Measurements from ENCODE around the gene DCTN4. TPM values are rescaled to one million over a fixed set of nuclear protein-coding genes. Genes with fewer than 3 reads are reported as not detected.

Gene DCTN4
- total RNA-seq, 1 experiment from 2014 or later, result 66.8 TPM

DNA sequence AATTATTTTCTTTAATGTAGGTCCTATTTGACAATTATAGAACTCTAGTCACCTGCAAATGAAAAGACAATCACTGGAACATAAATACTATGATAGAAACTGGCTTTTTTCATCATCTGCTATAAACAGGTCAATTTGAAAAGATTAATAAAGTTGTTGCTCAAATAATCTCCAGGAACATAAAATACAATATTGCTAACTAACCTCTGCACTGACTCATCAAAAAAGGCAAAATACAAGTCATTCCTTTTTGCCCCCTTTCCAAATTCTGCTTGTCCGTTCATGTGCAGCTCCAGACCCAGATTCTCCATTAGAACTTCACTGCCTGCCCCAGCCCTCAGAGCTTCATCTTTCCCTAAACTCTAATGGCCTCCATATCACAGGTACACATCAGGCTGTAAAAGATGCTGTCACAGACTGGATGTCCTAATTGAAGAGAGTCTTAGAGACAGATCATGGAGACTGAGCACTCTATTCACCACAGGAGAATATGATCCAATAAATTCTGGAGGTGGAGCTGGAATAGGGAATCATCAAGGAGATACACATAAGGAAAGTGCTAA, 1.6 kb downstream of the DCTN4 start:
- POLR2A ChIA-PET, result no interaction called here
- Histone ChIP-seq H3K9me3 (ENCODE audit: control insufficient read depth, insufficient read depth, low read depth, low read length) (no peaks in the 10 kb centered on the region), H3K36me3 (ENCODE audit: control insufficient read depth, insufficient read depth, low read length) (peaks cover 34% of the 10 kb centered on the region), H3K4me3 (ENCODE audit: low read depth in 2 of 2, low read length in 2 of 2) (peak overlapping the region; percentile 66 to 89), H3K27ac (ENCODE audit: low read length) (peak overlapping the region; percentile 100), H3K27me3 (ENCODE audit: control insufficient read depth, insufficient read depth, low read length) (no peaks in the 10 kb centered on the region), H3K4me1 (ENCODE audit: control insufficient read depth, insufficient read depth, low read length) (peaks cover 12% of the 10 kb centered on the region)
- intact Hi-C loops (cut with micrococcal nuclease; ENCODE audit: unreplicated experiment), result no loop called here
- DNase-seq (ENCODE audit: low read depth, low spot score) (no peak), ATAC-seq (no peak)
- CTCF ChIA-PET, result no interaction called here
- no TSS peak for BruUV-seq (replicated peaks)
- TF ChIP-seq POLR2AphosphoS5 (IDR thresholded peaks at IDR 0.05; ENCODE audit: low read depth, low read length) (no peak), TCF7L2 (IDR thresholded peaks at IDR 0.05; ENCODE audit: low read depth, low read length) (no peak)
- in situ Hi-C loops (cut with HindIII; ENCODE audit: low pct_unique_long_range_greater_than_20kb, low sequenced_read_pairs), result no loop called here

- DNase-seq (ENCODE audit: low read depth, low spot score) (no peak), ATAC-seq (no peak)
- Histone ChIP-seq H3K27me3 (ENCODE audit: control insufficient read depth, insufficient read depth, low read length) (no peaks in the 10 kb centered on the region), H3K9me3 (ENCODE audit: control insufficient read depth, insufficient read depth, low read depth, low read length) (no peaks in the 10 kb centered on the region), H3K4me3 (ENCODE audit: low read depth in 2 of 2, low read length in 2 of 2) (no peak overlapping the region), H3K36me3 (ENCODE audit: control insufficient read depth, insufficient read depth, low read length) (peaks cover 53% of the 10 kb centered on the region), H3K4me1 (ENCODE audit: control insufficient read depth, insufficient read depth, low read length) (peaks cover 9% of the 10 kb centered on the region), H3K27ac (ENCODE audit: low read length) (no peak overlapping the region)
- no peak for TF ChIP-seq TCF7L2 (IDR thresholded peaks at IDR 0.05; ENCODE audit: low read depth, low read length)
- TF ChIP-seq, protein P1, sequence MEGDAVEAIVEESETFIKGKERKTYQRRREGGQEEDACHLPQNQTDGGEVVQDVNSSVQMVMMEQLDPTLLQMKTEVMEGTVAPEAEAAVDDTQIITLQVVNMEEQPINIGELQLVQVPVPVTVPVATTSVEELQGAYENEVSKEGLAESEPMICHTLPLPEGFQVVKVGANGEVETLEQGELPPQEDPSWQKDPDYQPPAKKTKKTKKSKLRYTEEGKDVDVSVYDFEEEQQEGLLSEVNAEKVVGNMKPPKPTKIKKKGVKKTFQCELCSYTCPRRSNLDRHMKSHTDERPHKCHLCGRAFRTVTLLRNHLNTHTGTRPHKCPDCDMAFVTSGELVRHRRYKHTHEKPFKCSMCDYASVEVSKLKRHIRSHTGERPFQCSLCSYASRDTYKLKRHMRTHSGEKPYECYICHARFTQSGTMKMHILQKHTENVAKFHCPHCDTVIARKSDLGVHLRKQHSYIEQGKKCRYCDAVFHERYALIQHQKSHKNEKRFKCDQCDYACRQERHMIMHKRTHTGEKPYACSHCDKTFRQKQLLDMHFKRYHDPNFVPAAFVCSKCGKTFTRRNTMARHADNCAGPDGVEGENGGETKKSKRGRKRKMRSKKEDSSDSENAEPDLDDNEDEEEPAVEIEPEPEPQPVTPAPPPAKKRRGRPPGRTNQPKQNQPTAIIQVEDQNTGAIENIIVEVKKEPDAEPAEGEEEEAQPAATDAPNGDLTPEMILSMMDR (IDR thresholded peaks at IDR 0.05), result no peak
- TF ChIP-seq, protein P2, sequence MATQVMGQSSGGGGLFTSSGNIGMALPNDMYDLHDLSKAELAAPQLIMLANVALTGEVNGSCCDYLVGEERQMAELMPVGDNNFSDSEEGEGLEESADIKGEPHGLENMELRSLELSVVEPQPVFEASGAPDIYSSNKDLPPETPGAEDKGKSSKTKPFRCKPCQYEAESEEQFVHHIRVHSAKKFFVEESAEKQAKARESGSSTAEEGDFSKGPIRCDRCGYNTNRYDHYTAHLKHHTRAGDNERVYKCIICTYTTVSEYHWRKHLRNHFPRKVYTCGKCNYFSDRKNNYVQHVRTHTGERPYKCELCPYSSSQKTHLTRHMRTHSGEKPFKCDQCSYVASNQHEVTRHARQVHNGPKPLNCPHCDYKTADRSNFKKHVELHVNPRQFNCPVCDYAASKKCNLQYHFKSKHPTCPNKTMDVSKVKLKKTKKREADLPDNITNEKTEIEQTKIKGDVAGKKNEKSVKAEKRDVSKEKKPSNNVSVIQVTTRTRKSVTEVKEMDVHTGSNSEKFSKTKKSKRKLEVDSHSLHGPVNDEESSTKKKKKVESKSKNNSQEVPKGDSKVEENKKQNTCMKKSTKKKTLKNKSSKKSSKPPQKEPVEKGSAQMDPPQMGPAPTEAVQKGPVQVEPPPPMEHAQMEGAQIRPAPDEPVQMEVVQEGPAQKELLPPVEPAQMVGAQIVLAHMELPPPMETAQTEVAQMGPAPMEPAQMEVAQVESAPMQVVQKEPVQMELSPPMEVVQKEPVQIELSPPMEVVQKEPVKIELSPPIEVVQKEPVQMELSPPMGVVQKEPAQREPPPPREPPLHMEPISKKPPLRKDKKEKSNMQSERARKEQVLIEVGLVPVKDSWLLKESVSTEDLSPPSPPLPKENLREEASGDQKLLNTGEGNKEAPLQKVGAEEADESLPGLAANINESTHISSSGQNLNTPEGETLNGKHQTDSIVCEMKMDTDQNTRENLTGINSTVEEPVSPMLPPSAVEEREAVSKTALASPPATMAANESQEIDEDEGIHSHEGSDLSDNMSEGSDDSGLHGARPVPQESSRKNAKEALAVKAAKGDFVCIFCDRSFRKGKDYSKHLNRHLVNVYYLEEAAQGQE (IDR thresholded peaks at IDR 0.05; ENCODE audit: insufficient read depth in 1 of 2, low read depth in 2 of 2, low read length in 1 of 2), result no peak
- TF ChIP-seq SIN3A (IDR thresholded peaks at IDR 0.05; ENCODE audit: borderline replicate concordance, insufficient read depth, low read depth, low read length), result no peak
- BruUV-seq (replicated peaks), result no TSS peak
- in situ Hi-C loops (cut with HindIII; ENCODE audit: low pct_unique_long_range_greater_than_20kb, low sequenced_read_pairs), result no loop called here
- POLR2A ChIA-PET, result interaction anchor here (0.5 to 0.6 kb wide), 2 partner anchors 29 to 245 kb away, joined by 3 to 6 read pairs; no protein-coding TSS in a partner anchor
- intact Hi-C loops (cut with micrococcal nuclease; ENCODE audit: unreplicated experiment), result no loop called here
- CTCF ChIA-PET, result no interaction called here
Observed at GRCh38 chr5:150753863-150754262, 5.0 kb downstream of the DCTN4 start.

GRCh38 chr5:150753463-150753862, 5.4 kb downstream of the DCTN4 start:
- no peak overlapping the region for H3K27ac ChIP-seq (ENCODE audit: low read length)
- POLR2A ChIA-PET, result interaction anchor here (0.6 kb wide), 1 partner anchor 28 kb away, joined by 3 read pairs; no protein-coding TSS in a partner anchor
- H3K36me3 ChIP-seq (ENCODE audit: control insufficient read depth, insufficient read depth, low read length), result peaks cover 53% of the 10 kb centered on the region
- H3K27me3 ChIP-seq (ENCODE audit: control insufficient read depth, insufficient read depth, low read length), result no peaks in the 10 kb centered on the region
- DNase-seq (ENCODE audit: low read depth, low spot score), result no peak
- ATAC-seq, result no peak
- no peaks in the 10 kb centered on the region for H3K9me3 ChIP-seq (ENCODE audit: control insufficient read depth, insufficient read depth, low read depth, low read length)
- intact Hi-C loops (cut with micrococcal nuclease; ENCODE audit: unreplicated experiment), result no loop called here
- no TSS peak for BruUV-seq (replicated peaks)
- H3K4me1 ChIP-seq (ENCODE audit: control insufficient read depth, insufficient read depth, low read length), result peaks cover 9% of the 10 kb centered on the region
- CTCF ChIA-PET, result no interaction called here
- H3K4me3 ChIP-seq (ENCODE audit: low read depth in 2 of 2, low read length in 2 of 2), result no peak overlapping the region
- in situ Hi-C loops (cut with HindIII; ENCODE audit: low pct_unique_long_range_greater_than_20kb, low sequenced_read_pairs), result no loop called here
- TF ChIP-seq, protein P2 (IDR thresholded peaks at IDR 0.05; ENCODE audit: insufficient read depth in 1 of 2, low read depth in 2 of 2, low read length in 1 of 2), result no peak
- no peak for TF ChIP-seq POLR2AphosphoS5 (IDR thresholded peaks at IDR 0.05; ENCODE audit: low read depth, low read length)
- TF ChIP-seq SIN3A (IDR thresholded peaks at IDR 0.05; ENCODE audit: borderline replicate concordance, insufficient read depth, low read depth, low read length), result no peak
- TF ChIP-seq TCF7L2 (IDR thresholded peaks at IDR 0.05; ENCODE audit: low read depth, low read length), result no peak
- TF ChIP-seq, protein P1 (IDR thresholded peaks at IDR 0.05), result no peak

Data from Panc1 (cell line).